GM19035 (cell line): ENCODE measurements around the gene TUBA1B.
"Not testable (repeated sequence)": the region's sequence is repeated elsewhere in the genome, so short reads cannot be mapped to it uniquely, and the experiment has no call there.

ENCODE experiments used
- ATAC-seq: cut with Tn5 transposase; IDR thresholded peaks from one replicate; pipeline ENCODE4 v1.9.1; 2021; ENCODE audit not compliant: unreplicated experiment

Gene TUBA1B

DNA sequence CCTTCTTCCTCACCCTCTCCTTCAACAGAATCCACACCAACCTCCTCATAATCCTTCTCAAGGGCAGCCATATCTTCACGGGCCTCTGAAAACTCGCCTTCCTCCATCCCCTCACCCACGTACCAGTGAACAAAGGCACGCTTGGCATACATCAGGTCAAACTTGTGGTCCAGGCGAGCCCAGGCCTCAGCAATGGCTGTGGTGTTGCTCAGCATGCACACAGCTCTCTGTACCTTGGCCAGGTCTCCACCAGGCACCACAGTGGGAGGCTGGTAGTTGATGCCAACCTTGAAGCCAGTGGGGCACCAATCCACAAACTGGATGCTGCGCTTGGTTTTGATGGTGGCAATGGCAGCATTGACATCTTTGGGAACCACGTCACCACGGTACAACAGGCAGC is 3.2 kb downstream of the TUBA1B start:
- ATAC-seq: not testable (repeated sequence)

DNA sequence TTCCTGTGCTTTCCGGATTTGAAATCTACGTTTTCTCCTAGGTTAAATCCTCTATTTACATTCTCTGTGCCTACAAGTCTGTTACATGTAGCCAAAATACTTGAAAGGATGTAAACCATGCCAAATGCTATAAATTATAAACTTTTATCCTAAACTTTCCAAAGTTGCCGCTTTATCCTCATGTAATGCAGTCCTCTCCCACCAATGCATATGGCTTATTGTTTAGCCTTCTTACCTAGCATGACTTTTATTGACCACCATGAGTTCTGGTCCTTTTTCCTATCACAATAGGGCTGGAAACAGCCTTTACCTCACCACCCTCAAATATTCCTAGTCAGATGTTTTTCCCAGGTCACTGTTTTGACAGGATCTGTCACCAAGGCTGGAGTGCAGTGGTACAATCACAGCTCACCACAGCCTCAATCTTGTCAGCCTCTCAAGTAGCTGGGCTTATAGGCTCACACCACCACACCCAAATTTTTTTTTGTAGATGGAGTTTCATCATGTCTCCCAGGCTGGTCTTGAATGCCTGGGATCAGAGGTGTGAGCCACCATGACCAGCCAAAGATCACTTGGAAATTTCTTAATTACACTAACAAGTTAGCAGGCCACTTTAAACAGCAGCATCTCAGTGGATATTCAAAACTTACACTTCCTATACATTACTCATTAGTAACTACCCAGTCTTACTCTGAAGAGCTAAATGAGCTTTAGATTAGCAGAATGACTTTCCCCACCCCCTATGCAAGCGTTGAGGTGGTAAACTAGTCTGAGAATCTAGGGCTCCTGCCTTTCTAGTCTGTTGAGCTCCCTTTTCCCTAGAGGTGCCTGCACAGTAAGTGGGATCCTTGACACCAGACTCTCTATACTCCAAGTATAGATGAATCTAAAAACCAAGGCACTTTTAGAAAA is 4.1 kb downstream of the TUBA1B start:
- ATAC-seq: no peak

DNA sequence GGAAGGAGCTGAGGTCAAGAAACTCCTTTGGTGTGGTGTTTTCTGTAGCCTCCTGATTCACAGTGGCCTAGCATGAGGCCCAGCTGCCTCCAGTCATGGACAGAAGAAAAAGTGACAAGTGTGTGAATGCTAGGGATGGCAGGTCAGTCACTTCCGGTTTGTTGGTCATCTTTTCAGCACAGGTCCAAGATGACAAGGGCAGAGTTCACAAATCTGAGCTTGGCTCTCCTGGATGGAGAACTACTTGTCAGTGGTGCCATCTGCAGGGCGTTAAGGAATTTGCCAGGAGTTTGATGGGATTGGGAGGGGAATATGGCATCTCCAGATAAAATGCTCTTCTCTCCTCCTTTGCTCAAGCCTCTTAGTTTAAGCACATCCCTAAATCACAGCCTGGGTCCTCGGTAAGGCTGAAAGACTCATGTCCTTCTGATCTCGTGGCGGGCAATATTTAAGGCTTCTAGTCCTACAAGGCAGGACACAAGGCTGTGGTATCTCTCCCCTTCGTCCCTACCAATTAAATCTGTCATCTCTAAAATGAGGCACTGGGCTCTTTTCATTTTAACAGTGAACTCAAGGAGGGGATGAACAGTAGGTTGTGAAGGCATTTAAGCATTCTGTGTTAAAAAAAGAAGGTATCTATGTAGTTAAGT is 10.0 kb downstream of the TUBA1B start:
- ATAC-seq: no peak

DNA sequence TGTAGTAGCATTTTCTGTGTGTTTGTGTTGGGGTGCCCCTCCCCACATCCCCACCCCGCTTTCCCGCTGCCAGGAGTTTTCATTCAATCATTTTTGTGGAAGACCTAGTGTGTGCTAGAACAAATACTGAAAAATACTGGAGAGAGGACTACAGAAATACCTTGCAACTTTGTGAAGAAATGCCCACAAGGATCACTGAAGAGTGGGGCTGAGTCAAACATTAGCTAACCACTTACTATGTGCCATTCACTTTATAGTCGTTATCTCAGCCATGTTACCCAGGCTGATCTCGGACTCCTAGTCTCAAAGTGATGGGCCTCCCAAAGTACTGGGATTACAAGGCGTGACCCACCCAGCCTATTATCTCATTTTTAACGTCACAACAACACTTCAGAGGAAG is 20.0 kb downstream of the TUBA1B start:
- no peak for ATAC-seq

DNA sequence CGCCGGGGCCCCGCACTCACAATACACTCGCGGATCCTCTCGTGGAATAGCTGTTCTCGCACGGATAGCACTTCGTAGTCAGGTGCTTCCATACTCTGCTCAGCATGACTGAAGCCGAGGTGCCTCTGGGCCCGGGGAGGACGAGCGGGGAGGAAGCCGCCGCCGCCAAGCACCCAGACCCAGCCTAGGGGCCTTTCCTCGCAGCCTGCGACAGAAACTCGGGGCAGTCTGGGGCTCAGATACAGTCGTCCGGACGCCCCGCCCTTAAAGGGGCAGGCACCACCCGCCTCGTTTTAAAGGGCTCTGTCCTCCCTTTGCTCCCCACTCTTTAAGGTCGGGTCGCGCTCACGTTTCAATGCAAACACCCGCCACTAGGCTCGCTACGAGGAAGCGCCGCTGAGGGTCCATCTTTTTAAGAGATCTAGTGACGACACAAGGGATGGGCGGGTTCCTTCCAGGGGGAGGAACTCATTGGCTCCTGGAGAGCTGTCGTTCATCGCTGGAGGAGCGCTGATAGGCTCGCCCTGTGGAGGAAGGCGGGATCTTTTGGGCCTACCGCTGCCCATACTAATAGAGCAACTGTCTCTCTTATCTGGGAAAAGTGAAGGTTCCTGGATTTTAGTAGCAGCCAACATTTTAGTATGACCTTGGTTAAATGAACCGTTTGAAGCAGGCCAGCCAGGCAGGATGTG is 20.6 kb downstream of the TUBA1B start, which contains the start of gene LMBR1L:
LMBR1L (minus strand) TSS at position 384 of the 692 bp plus-strand sequence; CDS start at position 92, 292 bp downstream.
- peak; percentile 98 for ATAC-seq

DNA sequence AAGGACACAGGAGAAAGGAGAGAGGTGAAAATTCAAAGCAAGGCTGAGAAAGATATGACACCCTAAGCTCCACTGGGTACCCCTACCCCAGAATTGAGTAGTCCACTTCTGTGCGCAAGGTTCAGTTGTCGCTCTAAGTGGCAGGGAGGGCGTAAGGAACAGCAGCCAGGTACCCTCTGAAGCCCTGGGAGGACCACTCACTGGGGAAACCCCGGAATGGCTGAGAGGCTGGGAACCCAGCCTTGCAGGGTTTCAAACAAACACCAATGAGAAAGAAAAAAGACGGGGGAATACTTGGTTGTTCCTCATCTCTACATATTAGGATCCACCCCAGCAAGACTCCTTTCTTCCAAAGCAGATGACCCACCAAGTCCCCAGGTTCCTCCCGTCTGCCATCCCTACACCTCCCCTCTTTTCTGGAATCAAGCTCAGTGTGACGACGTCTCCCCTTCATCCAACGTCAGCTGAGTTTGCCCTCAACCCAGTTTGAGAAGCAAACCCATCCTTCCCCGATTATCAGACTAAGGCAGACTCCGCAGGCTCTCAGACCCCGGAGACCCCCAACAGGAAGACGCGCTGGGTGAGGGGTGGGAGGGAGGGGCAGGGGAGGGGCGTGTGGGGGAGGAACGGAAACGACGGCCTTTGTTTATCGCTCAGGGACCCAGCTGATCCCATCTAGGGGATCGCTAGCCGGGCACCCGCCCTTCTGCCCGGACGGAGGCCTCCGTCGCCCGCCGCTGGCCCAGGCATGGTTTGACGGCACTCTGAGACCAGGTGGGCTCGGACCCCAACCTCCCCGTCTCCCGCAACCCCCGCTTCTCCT is 21.3 kb downstream of the TUBA1B start:
- no peak for ATAC-seq

DNA sequence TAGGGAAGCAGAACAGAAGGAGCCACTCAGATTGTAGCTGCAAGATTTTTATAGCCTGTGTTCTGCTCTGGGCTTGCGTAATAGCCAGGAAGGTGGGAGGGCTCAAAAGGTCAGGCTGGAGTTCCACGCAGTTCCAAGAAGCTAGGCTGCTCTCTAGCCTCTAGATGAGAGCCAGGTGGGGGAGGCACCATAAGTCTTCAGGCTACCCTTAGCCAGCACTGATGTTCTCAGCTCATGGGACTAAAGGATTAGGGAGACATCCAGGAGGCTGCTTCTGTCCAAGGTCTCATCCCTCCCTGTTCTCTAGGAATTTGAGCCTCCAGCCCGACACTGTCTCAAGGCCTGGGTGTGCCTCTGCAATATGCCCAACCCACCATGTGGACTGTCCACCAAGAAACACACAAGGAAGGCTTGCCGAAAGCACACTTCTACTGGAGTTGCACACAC is 22.2 kb downstream of the TUBA1B start:
- no peak for ATAC-seq

DNA sequence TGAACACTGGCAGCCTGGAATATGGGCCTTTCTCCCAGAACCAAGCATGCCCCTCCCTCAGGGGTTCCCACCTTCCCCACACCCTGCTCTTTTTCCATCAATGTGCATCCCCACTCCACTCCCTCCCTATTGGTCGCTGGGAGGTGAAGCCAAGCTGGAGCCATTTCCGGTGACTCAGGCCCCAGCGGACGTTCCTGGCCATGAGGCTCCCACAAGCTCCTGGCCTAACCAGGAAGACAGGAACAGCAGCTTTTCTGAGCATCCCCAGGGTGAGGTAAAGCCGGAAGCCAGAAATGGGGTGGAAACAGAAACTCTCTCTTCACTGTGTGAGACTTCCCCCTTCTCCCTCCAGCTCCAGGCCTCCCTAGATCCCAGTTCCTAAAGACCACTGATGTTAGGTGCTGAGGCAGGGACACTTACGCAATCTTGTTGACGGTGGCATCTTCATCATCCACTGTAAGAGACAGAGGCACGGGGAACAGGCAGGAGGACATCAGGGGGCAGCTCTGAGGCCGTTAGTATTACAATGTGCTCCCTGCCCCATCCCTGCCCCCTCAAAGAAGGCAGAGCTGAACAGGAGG is 25.6 kb downstream of the TUBA1B start:
- ATAC-seq: no peak

DNA sequence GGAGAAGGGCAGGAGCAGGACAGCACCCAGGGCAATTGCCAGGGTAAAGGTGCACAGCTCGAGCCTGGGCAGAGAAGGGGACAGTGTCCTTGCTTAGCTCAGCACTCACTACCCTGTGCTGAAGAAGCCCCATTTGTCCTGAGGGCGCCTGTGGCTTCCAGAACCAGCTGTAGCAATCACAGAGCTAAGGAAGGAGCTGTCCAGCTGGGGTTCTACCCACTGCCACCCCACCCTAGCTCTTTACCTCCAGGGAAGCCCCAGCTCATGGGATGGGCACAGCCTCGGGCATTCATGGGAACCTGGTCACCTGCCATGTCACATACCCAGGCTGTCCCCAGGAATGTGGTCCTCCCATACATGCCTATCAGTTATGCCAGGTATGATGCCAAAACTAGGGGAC is 26.4 kb downstream of the TUBA1B start:
- no peak for ATAC-seq

DNA sequence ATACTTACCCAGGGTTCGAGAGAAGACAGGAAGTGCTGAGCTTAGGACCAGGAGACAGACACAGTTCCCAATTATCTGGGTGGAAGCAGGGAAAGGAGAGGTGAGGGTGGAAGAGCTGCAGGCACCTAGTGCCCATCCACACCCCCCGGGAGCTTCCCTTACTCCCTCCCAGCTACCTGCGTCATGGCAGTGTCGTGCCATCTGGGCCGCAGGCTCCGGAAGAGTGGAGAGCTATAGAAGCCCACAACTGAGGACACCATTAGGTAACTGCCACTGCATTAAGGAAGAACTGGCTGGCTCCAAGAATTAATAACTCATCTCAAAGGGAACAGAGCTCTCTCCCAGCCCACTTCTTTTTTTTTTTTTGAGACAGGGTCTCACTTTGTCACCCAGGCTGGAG is 30.8 kb downstream of the TUBA1B start:
- no peak for ATAC-seq

DNA sequence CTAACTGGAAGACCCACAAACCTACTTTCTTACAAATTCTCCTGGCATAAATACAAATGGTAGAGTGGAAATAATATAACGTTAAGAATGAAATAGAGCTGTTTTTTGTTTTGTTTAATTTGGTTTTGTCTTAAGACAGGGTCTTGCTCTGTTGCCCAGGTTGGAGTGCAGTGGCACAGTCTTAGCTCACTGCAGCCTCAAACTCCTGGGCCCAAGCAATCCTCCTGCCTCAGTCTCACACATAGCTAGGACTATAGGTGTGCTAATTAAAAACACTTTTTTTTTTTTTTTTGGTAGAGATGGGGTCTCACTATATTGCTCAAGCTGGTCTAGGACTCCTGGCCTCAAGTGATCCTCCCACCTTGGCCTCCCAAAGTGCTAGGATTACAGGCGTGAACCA is 32.5 kb downstream of the TUBA1B start:
- ATAC-seq: no peak

DNA sequence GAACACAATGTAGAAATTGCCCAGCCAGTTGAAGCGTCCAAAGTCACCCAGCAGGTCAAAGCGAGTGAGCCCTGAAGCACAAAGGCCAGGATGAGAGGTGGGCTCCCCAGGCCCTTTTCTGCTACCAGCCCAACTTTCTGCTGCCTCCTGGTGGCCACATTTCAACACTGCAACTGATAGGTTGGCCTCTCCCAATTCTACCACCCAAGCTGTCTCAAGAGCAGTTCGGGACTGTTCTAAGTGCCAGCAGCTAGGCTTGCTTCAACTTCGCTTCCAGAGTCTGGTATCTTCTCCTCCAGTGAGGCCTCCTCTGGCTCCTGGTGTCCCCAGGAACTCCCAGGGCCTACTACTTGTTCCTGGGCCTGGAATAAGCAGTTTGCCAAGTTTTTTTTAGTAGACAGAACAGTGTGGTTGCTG is 33.2 kb downstream of the TUBA1B start:
- ATAC-seq: no peak

DNA sequence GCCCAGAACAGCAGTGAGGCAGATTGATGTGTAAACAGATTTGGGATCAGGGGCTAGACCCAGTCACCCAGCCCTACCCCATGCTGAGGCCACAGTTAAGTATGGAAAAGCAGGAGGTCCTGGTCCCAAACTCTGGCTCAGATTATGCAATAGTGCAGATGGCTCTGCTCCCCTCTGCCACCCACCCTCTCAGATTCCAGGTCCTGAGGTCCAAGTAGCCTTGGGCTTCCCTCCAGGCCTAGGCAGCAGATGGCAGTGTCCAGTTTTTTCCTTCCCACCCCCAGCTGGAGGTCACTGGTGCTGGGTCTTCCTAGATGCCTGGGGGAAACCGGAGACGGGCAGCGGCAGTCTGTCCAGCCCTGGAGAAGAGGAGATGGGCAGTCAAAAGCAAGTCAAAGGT is 33.8 kb downstream of the TUBA1B start:
- ATAC-seq: no peak

DNA sequence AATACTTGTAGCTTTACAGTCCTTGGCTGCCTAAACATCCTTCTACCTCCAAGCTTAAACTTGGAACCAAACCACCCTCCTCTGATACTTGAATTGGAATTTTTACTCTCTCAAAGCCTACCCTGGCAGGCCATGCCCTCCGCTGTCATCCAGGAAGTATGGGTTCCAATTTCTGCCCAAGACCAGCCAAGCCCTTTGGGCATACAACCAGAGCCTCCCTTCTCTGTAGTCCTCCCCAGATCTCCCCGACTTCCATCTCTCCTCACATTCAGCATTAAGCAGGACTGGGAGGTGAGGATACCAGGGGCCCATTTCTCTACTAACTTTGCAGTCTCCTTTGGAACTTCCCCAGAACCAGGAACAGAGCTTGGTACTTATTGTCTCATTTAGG is 36.2 kb downstream of the TUBA1B start:
- ATAC-seq: no peak

DNA sequence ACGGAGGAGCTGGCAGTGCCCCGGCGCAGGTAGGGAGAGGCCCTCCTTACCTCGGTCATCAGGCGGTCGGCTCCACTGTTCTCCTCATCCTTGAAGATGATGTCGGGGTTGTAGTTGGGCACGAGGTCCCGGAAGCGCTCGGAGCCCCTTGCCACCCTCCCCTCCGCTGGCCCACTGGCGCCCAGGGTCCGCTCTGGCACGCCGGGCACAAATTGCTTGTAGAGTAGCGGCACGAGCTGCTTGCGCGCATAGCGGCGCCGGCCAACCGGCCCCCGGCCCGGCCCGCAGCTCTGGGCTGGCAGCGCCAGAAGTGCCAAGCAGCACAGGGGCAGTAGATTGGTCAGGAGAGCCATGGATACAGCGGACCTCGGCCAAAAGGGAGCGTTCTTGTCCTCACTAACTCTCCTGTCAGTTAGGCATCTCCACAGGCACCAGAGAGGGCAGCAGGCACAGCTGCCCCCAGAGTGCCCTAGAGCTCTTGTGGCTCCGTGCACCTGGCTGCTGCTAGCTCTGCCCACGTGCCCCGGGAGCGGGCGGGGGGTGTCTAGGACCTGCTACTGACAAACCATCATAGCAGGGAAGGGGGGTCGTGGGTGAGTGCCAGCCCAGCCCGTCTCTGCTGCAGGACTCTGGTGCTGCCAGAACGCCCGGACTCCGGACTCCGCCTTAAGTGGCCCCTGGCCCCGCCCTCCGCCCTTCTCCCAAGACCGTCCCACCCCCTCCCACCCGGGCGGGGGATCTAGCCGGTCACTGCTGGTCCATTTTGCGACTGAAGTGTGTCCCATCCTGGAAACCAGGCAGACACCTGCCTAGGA is 36.8 kb downstream of the TUBA1B start, which contains the start of gene DHH:
DHH (minus strand) TSS at position 642 of the 815 bp plus-strand sequence; CDS start at position 353, 289 bp downstream.
- ATAC-seq: no peak

DNA sequence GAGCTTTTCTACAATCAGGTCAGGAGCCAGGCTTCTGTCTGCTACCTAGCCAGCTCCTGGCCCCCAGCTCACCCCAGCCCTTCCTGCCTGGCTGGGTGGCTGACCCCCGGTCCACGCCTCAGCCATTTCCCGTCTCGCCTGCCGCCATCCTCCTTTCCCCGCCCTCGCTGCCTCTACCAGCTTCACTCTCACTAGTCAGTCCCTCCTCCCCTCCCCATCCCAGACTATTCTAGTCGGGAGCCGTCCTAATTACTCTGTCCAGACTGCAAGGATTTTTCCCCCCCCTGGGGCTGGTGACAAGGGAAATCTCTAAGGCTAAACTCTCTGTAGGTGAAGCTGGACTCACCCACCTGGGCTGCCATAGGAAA is 37.4 kb downstream of the TUBA1B start:
- no peak for ATAC-seq

DNA sequence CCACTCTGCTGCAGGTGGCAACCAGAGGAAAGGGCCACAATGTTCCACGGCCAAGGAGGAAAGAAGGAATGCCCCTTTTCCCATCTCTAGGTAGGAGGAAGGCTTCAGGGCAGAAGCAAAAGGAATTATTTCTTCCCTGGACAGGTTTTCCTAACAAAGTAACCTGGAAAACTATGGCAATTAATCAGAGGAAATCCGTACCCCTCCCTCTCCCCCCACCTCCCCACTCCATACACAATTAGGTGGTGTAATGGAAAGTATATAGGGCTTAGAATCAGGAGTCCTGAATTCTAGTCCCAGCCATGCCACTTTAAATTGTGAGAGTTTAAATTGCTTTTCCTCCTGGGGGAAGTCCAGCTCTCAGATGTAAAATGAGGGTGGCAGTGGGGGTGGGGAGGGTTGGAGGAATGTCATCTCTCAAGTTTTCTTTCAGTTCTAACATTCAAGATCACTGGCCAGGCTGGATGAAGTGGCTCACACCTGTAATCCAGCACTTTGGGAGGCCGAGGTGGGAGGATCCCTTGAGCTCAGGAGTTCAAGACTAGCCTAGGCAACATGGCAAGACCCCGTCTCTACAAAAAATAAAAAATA is 38.3 kb downstream of the TUBA1B start:
- no peak for ATAC-seq

DNA sequence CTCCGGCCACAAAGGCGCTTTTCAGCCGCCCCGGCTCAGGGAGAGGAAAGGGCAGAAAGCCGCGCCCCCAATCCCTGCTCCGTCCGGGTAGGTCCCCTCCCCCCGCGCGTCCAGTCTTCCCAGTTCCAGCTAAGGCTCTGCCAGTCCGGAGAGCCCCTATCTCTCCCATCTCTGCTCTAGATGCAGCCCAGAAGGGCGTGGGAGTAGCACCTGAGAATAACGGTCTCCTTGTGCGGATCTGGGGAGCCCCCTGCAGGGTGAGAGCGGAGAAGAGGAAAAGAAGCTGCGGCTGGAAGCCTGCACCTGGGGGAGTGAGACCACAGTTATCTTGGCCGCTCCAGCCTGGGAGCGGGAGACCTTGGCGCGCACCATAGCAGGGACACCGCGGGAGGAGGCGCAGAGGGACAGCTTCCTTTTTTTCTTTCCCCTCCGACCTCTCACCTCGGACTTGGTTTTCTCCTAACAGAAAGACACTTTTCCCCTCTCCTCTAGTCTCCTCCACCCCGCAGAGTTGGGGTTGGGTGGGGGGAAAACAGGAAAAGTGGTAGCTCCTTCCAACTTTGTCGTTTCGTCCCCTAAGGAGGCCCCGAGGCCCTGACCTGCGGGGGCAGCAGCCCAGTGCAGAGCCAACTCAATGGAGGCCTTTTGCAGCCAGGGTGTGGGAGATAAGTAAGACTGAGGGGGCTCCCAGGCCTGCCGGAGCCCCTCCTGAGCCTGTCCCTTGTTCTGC is 38.9 kb downstream of the TUBA1B start:
- no peak for ATAC-seq

DNA sequence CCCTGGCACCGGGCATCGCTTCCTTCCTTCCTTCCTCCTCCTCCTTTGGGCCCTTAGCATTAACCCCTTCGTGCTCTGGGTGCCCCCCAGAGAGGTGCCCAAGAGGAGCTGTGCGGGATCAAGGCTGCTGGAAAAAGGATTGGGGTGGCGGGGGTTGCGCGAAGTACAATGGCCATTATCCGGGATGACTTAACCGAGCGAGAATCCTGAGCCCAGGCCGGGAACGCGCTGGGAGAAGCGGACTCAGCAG is 39.4 kb downstream of the TUBA1B start:
- no peak for ATAC-seq
